Measurements from ENCODE around the gene LENG1. TPM values are rescaled to one million over a fixed set of nuclear protein-coding genes. Genes with fewer than 3 reads are reported as not detected.

LENG1 gene
- total and polyA plus RNA-seq, 9 of the 15 experiments (the other 6 are each of a cell fraction or from before 2014, with no cell fraction given) = 0.30 to 10.5 (median 4.7) TPM

DNA sequence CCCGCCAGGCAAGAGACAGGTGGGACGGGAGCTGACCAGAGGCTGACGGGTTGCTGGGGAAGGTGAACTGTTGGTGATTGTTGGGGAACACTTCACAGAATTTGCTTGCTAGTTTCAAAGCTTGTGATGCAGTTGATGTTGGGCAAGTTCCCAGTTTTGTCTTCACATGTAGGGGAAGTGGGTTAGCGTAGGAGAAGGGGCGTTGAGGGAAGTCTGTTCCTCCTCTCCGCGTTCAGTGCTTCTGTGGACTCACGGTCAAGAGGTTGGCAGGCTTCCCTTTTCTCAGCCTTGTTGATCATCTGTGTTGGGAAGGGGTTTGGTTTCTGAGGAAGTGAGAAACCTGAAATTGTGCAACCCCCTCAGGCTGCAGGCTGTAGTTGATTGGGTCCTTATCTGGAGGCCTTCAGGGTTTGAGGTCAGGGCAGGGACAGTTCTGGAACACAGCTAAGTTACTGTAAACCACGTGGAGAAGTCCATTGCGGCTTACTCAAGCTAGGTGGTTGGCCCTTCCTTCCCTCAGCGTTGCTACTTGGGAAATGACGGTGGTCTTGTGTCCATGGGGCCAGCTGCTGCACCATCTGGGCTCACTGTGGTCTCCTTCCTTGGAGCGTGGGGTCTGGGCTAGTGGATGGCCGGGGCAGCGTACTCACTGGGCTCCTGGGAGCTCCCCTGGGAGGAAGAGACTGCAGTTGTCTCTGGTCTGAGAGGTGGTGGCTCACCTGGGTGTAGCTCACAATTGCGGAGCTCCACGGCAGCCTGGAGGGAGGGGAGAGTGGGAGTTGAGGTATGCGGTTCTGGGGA is 48.7 kb upstream of the LENG1 start (continued):
- no peak for TF ChIP-seq ZNF175 (CRISPR knock-in tag; IDR thresholded peaks at IDR 0.05; ENCODE audit: low read depth)
- TF ChIP-seq, protein P1, sequence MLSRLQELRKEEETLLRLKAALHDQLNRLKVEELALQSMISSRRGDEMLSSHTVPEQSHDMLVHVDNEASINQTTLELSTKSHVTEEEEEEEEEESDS (CRISPR knock-in tag; IDR thresholded peaks at IDR 0.05) = no peak
- no peak for TF ChIP-seq TCFL5 (CRISPR knock-in tag; conservative IDR thresholded peaks at IDR 0.05)
- TF ChIP-seq ZNF436 (CRISPR knock-in tag; IDR thresholded peaks at IDR 0.05) = no peak
- TF ChIP-seq KHSRP (IDR thresholded peaks at IDR 0.05) = peak; percentile 64
- TF ChIP-seq, protein P2, sequence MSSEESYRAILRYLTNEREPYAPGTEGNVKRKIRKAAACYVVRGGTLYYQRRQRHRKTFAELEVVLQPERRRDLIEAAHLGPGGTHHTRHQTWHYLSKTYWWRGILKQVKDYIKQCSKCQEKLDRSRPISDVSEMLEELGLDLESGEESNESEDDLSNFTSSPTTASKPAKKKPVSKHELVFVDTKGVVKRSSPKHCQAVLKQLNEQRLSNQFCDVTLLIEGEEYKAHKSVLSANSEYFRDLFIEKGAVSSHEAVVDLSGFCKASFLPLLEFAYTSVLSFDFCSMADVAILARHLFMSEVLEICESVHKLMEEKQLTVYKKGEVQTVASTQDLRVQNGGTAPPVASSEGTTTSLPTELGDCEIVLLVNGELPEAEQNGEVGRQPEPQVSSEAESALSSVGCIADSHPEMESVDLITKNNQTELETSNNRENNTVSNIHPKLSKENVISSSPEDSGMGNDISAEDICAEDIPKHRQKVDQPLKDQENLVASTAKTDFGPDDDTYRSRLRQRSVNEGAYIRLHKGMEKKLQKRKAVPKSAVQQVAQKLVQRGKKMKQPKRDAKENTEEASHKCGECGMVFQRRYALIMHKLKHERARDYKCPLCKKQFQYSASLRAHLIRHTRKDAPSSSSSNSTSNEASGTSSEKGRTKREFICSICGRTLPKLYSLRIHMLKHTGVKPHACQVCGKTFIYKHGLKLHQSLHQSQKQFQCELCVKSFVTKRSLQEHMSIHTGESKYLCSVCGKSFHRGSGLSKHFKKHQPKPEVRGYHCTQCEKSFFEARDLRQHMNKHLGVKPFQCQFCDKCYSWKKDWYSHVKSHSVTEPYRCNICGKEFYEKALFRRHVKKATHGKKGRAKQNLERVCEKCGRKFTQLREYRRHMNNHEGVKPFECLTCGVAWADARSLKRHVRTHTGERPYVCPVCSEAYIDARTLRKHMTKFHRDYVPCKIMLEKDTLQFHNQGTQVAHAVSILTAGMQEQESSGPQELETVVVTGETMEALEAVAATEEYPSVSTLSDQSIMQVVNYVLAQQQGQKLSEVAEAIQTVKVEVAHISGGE (CRISPR knock-in tag; IDR thresholded peaks at IDR 0.05) = 0 out of 6 replicates have a peak, but pooled peaks of 1 of the 3 experiments have one; percentile 70
- TF ChIP-seq TARDBP (IDR thresholded peaks at IDR 0.05) = peak; percentile 56; the same call in 1 of the 2 replicates
- TF ChIP-seq U2AF2 (optimal IDR thresholded peaks at IDR 0.05; ENCODE audit: low read depth, low read length) = no peak
- peak; percentile 98 for TF ChIP-seq POLR2AphosphoS2 (IDR thresholded peaks at IDR 0.05; ENCODE audit: low read length)
- TF ChIP-seq ETV6 (IDR thresholded peaks at IDR 0.05; ENCODE audit: borderline replicate concordance in 1 of 2, low read depth in 2 of 2, low read length in 1 of 2) = peak in 1 of 2 experiments; percentile 92; a peak in 2 of 4 replicates
- TF ChIP-seq ETV6 (CRISPR knock-in tag; IDR thresholded peaks at IDR 0.05; ENCODE audit: borderline replicate concordance) = no peak
- peak; percentile 78 to 84 for TF ChIP-seq KDM1A (IDR thresholded peaks at IDR 0.05)
- peak; percentile 65; the same call in 1 of the 2 replicates for TF ChIP-seq HLTF (IDR thresholded peaks at IDR 0.05)
- TF ChIP-seq CBX8 (IDR thresholded peaks at IDR 0.05; ENCODE audit: borderline replicate concordance, extremely low read depth, low read depth, low read length, poor library complexity, severe bottlenecking) = no peak
- TF ChIP-seq SMARCB1 (IDR thresholded peaks at IDR 0.05; ENCODE audit: insufficient read length, low read depth) = no peak
- no peak for TF ChIP-seq TAF1 (IDR thresholded peaks at IDR 0.05; ENCODE audit: control insufficient read depth, extremely low read depth, insufficient read depth, low read length, severe bottlenecking)
- TF ChIP-seq EHMT2 (IDR thresholded peaks at IDR 0.05) = peak; percentile 74
- TF ChIP-seq POLR2G (IDR thresholded peaks at IDR 0.05; ENCODE audit: low read depth, low read length) = no peak
- peak; percentile 72; the same call in 1 of the 2 replicates for TF ChIP-seq CBX1 (IDR thresholded peaks at IDR 0.05; ENCODE audit: low read depth)
- TF ChIP-seq, protein P3, sequence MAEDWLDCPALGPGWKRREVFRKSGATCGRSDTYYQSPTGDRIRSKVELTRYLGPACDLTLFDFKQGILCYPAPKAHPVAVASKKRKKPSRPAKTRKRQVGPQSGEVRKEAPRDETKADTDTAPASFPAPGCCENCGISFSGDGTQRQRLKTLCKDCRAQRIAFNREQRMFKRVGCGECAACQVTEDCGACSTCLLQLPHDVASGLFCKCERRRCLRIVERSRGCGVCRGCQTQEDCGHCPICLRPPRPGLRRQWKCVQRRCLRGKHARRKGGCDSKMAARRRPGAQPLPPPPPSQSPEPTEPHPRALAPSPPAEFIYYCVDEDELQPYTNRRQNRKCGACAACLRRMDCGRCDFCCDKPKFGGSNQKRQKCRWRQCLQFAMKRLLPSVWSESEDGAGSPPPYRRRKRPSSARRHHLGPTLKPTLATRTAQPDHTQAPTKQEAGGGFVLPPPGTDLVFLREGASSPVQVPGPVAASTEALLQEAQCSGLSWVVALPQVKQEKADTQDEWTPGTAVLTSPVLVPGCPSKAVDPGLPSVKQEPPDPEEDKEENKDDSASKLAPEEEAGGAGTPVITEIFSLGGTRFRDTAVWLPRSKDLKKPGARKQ (CRISPR knock-in tag; IDR thresholded peaks at IDR 0.05) = no peak
- no peak; the same call in 1 of the 2 replicates for TF ChIP-seq MAFK (IDR thresholded peaks at IDR 0.05; ENCODE audit: low read length)
- no peak for TF ChIP-seq ZNF124 (CRISPR knock-in tag; IDR thresholded peaks at IDR 0.05)
- TF ChIP-seq HOXB6 (CRISPR knock-in tag; IDR thresholded peaks at IDR 0.05; ENCODE audit: borderline replicate concordance) = no peak; the same call in 1 of the 2 replicates

All from K562 (cell line).